HEK293 (cell line): ENCODE results near the gene TBX5.

Source experiments
- CTCF ChIP-seq: fragments of 450-650 bp; formaldehyde crosslinking; IDR thresholded peaks from 2 replicates; pipeline ENCODE4 v1.5.1; 2016; ENCODE audit warnings: missing biosample characterization, missing genetic modification characterization
- MYNN ChIP-seq: fragments of 450-650 bp; formaldehyde crosslinking; IDR thresholded peaks from 2 replicates; pipeline ENCODE4 v1.5.1; 2016; ENCODE audit warnings: missing biosample characterization, missing genetic modification characterization, borderline replicate concordance
- ZBTB11 ChIP-seq: fragments of 450-650 bp; formaldehyde crosslinking; conservative IDR thresholded peaks from 2 replicates; pipeline ENCODE4 v1.5.1; 2016; ENCODE audit warnings: low read depth, missing biosample characterization, missing genetic modification characterization
- ZBTB26 ChIP-seq: fragments of 450-650 bp; formaldehyde crosslinking; optimal IDR thresholded peaks from 2 replicates; pipeline ENCODE3; 2016; ENCODE audit warnings: missing biosample characterization, mild to moderate bottlenecking, missing genetic modification characterization
- ZBTB49 ChIP-seq: fragments of 450-650 bp; formaldehyde crosslinking; IDR thresholded peaks from 2 replicates; pipeline ENCODE4 v1.5.1; 2016; ENCODE audit warnings: missing biosample characterization, missing genetic modification characterization, low read depth
- ZNF112 ChIP-seq: fragments of 450-650 bp; formaldehyde crosslinking; IDR thresholded peaks from 2 replicates; pipeline ENCODE4 v1.5.0; 2017; ENCODE audit warnings: missing biosample characterization, missing genetic modification characterization
- ZNF398 ChIP-seq: fragments of 450-650 bp; formaldehyde crosslinking; IDR thresholded peaks from 2 replicates; pipeline ENCODE4 v1.5.1; 2017; ENCODE audit warnings: missing biosample characterization, missing genetic modification characterization
- ZNF529 ChIP-seq: fragments of 450-650 bp; formaldehyde crosslinking; IDR thresholded peaks from 2 replicates; pipeline ENCODE4 v1.5.1; 2017; ENCODE audit warnings: missing genetic modification characterization, missing biosample characterization; ENCODE audit not compliant: insufficient replicate concordance
- ZNF580 ChIP-seq: fragments of 450-650 bp; formaldehyde crosslinking; IDR thresholded peaks from 2 replicates; pipeline ENCODE4 v1.5.1; 2016; ENCODE audit warnings: missing biosample characterization, missing genetic modification characterization
- ZNF747 ChIP-seq: fragments of 450-650 bp; formaldehyde crosslinking; IDR thresholded peaks from 2 replicates; pipeline ENCODE4 v1.5.1; 2016; ENCODE audit warnings: missing biosample characterization, missing genetic modification characterization

- TF ChIP-seq CTCF (tag by site-specific recombination) (no peak), ZNF747 (no peak), ZNF112 (tag by site-specific recombination) (no peak), ZBTB49 (tag by site-specific recombination) (no peak), MYNN (tag by site-specific recombination) (no peak), ZNF580 (tag by site-specific recombination) (no peak), ZNF398 (no peak), ZNF529 (tag by site-specific recombination) (no peak), ZBTB11 (tag by site-specific recombination) (no peak), ZBTB26 (no peak)
Measured at GRCh38 chr12:114447274-114447716, 41.4 kb upstream of the TBX5 start.
